HepG2 (cell line): Measurements from ENCODE around the gene KRT73. TPM values are rescaled to one million over a fixed set of nuclear protein-coding genes. Genes with fewer than 3 reads are reported as not detected.

Experiments
- ATAD3A ChIP-seq: sonication (generic); formaldehyde crosslinking; IDR thresholded peaks from 2 replicates; pipeline ENCODE4 v1.4.0; 2020; ENCODE audit warnings: missing genetic modification reagents
- ZMYM4 ChIP-seq: sonication (generic); formaldehyde crosslinking; IDR thresholded peaks from 2 replicates; pipeline ENCODE4 v1.8.1; 2023; ENCODE audit warnings: mild to moderate bottlenecking, missing genetic modification reagents
- ZNF292 ChIP-seq: sonication (generic); formaldehyde crosslinking; IDR thresholded peaks from 2 replicates; pipeline ENCODE4 v1.8.1; 2022; ENCODE audit warnings: mild to moderate bottlenecking, low read depth, missing genetic modification reagents, borderline replicate concordance
- ZNF724P ChIP-seq: sonication (generic); formaldehyde crosslinking; IDR thresholded peaks from 2 replicates; pipeline ENCODE4 v1.8.0; 2022; ENCODE audit warnings: missing genetic modification reagents, borderline replicate concordance
- ZNF792 ChIP-seq: IDR thresholded peaks from 2 replicates; pipeline ENCODE4 v1.6.1; 2016
- polyA plus RNA-seq, 8 experiments: library from polyadenylated mRNA; depleted of rRNA in 3 of 8; stranded (reverse) in 7 of 8; unstranded in 1 of 8; fragments of >200 nt; fragmentation: Illumina TruSeq in 4 of 8; extraction: Trizol in 4 of 8; gene quantifications; 2 replicates each; pipeline versions ENCODE4 v1.2.1 to v1.2.3, GENCODE V29; 2011 to 2016; ENCODE audit warnings: low read depth in 4 of 8, missing spikeins in 1 of 8, mixed read lengths in 1 of 8; ENCODE audit not compliant: insufficient read depth in 1 of 8
- total RNA-seq, 5 experiments: library from RNA; depleted of rRNA; stranded (reverse); fragments of >200 nt; fragmentation: Illumina TruSeq; extraction: Trizol; gene quantifications; 2 replicates each; pipeline ENCODE4 v1.2.3, GENCODE V29; 2016; ENCODE audit warnings: low read depth in 1 of 5
- TF ChIP-seq, protein P1 (sequence below): sonication (generic); formaldehyde crosslinking; conservative IDR thresholded peaks from 2 replicates; pipeline ENCODE4 v1.4.0; 2020; ENCODE audit warnings: mild to moderate bottlenecking, missing genetic modification reagents, moderate library complexity
- TF ChIP-seq, protein P2 (sequence below): sonication (generic); formaldehyde crosslinking; IDR thresholded peaks from 2 replicates; pipeline ENCODE4 v1.4.0; 2020; ENCODE audit warnings: missing genetic modification reagents
- TF ChIP-seq, protein P3 (sequence below): sonication (generic); formaldehyde crosslinking; IDR thresholded peaks from 2 replicates; pipeline ENCODE4 v1.4.0; 2020; ENCODE audit warnings: missing genetic modification reagents, mild to moderate bottlenecking, borderline replicate concordance

Gene KRT73
- total and polyA plus RNA-seq, 2 of the 13 experiments (the other 11 are each of a cell fraction or from before 2014, with no cell fraction given) = not detected

DNA sequence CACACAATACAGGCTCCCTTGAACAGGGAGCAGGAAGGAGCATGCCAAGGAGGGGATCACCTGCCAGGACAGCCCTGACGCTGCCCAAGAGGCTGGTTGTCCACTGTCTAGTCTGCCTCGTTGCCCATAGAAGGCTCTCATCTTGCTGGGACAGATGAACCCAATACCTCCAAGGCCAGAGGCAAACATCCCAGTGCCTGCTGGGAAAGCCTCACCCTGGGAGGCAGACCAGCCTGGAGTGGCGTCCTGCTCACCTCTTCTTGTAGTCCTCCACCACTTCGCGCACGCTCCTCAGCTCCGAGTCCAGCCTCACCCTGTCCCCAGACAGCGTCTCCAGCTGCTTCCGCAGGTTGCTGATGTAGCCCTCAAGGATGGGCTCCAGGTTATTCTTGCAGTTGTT, 2.4 kb downstream of the KRT73 start (continued):
- TF ChIP-seq, protein P1, sequence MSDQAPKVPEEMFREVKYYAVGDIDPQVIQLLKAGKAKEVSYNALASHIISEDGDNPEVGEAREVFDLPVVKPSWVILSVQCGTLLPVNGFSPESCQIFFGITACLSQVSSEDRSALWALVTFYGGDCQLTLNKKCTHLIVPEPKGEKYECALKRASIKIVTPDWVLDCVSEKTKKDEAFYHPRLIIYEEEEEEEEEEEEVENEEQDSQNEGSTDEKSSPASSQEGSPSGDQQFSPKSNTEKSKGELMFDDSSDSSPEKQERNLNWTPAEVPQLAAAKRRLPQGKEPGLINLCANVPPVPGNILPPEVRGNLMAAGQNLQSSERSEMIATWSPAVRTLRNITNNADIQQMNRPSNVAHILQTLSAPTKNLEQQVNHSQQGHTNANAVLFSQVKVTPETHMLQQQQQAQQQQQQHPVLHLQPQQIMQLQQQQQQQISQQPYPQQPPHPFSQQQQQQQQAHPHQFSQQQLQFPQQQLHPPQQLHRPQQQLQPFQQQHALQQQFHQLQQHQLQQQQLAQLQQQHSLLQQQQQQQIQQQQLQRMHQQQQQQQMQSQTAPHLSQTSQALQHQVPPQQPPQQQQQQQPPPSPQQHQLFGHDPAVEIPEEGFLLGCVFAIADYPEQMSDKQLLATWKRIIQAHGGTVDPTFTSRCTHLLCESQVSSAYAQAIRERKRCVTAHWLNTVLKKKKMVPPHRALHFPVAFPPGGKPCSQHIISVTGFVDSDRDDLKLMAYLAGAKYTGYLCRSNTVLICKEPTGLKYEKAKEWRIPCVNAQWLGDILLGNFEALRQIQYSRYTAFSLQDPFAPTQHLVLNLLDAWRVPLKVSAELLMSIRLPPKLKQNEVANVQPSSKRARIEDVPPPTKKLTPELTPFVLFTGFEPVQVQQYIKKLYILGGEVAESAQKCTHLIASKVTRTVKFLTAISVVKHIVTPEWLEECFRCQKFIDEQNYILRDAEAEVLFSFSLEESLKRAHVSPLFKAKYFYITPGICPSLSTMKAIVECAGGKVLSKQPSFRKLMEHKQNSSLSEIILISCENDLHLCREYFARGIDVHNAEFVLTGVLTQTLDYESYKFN = no peak
- no peak for TF ChIP-seq ZNF792 (CRISPR knock-in tag)
- no peak for TF ChIP-seq ATAD3A (CRISPR knock-in tag)
- no peak for TF ChIP-seq ZNF724P (CRISPR knock-in tag)
- no peak for TF ChIP-seq ZNF292 (CRISPR knock-in tag)
- no peak for TF ChIP-seq ZMYM4 (CRISPR knock-in tag)
- TF ChIP-seq, protein P2, sequence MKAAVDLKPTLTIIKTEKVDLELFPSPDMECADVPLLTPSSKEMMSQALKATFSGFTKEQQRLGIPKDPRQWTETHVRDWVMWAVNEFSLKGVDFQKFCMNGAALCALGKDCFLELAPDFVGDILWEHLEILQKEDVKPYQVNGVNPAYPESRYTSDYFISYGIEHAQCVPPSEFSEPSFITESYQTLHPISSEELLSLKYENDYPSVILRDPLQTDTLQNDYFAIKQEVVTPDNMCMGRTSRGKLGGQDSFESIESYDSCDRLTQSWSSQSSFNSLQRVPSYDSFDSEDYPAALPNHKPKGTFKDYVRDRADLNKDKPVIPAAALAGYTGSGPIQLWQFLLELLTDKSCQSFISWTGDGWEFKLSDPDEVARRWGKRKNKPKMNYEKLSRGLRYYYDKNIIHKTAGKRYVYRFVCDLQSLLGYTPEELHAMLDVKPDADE = no peak
- TF ChIP-seq, protein P3, sequence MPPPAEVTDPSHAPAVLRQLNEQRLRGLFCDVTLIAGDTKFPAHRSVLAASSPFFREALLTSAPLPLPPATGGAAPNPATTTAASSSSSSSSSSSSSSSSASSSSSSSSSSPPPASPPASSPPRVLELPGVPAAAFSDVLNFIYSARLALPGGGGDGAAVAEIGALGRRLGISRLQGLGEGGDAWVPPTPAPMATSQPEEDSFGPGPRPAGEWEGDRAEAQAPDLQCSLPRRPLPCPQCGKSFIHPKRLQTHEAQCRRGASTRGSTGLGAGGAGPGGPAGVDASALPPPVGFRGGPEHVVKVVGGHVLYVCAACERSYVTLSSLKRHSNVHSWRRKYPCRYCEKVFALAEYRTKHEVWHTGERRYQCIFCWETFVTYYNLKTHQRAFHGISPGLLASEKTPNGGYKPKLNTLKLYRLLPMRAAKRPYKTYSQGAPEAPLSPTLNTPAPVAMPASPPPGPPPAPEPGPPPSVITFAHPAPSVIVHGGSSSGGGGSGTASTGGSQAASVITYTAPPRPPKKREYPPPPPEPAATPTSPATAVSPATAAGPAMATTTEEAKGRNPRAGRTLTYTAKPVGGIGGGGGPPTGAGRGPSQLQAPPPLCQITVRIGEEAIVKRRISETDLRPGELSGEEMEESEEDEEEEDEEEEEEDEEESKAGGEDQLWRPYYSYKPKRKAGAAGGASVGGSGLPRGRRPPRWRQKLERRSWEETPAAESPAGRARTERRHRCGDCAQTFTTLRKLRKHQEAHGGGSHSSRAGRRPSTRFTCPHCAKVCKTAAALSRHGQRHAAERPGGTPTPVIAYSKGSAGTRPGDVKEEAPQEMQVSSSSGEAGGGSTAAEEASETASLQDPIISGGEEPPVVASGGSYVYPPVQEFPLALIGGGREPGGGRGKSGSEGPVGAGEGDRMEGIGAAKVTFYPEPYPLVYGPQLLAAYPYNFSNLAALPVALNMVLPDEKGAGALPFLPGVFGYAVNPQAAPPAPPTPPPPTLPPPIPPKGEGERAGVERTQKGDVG = no peak
